ENCODE results near the gene CHORDC1.
"Not testable (repeated sequence)": the region's sequence is repeated elsewhere in the genome, so short reads cannot be mapped to it uniquely, and the experiment has no call there.

The CHORDC1 gene

GRCh38 chr11:90222459-90223247 is at the start of gene CHORDC1:
TSS of gene CHORDC1 (minus strand) at chr11:90223049. CDS start at chr11:90222954, 95 bp downstream.
- DNase-seq: peak; percentile 86

- DNase-seq: no peak
Measured at GRCh38 chr11:90257158-90257525, 34.3 kb upstream of the CHORDC1 start.

GRCh38 chr11:90256404-90257157 is 33.7 kb upstream of the CHORDC1 start:
- DNase-seq: no peak

GRCh38 chr11:90254065-90254464 is 31.2 kb upstream of the CHORDC1 start:
- DNase-seq: no peak

GRCh38 chr11:90252053-90252452 is 29.2 kb upstream of the CHORDC1 start:
- DNase-seq: no peak

GRCh38 chr11:90251599-90251998 is 28.8 kb upstream of the CHORDC1 start:
- DNase-seq: no peak

GRCh38 chr11:90250970-90251369 is 28.1 kb upstream of the CHORDC1 start:
- no peak for DNase-seq

GRCh38 chr11:90246468-90246867 is 23.6 kb upstream of the CHORDC1 start:
- no peak for DNase-seq

GRCh38 chr11:90243534-90243933 is 20.7 kb upstream of the CHORDC1 start:
- no peak for DNase-seq

- DNase-seq: no peak
Measured at GRCh38 chr11:90242894-90243416, 20.1 kb upstream of the CHORDC1 start.

GRCh38 chr11:90241414-90241813 is 18.6 kb upstream of the CHORDC1 start:
- no peak for DNase-seq

- not testable (repeated sequence) for DNase-seq
Measured at GRCh38 chr11:90239967-90240636, 17.3 kb upstream of the CHORDC1 start.

- DNase-seq: no peak
Measured at GRCh38 chr11:90237004-90237403, 14.2 kb upstream of the CHORDC1 start.

GRCh38 chr11:90235526-90235925 is 12.7 kb upstream of the CHORDC1 start:
- DNase-seq: peak; percentile 53

- no peak for DNase-seq
Measured at GRCh38 chr11:90234977-90235376, 12.1 kb upstream of the CHORDC1 start.

GRCh38 chr11:90229791-90230190 is 6.9 kb upstream of the CHORDC1 start:
- peak; percentile 43 for DNase-seq

GRCh38 chr11:90228056-90228455 is 5.2 kb upstream of the CHORDC1 start:
- DNase-seq: no peak

- no peak for DNase-seq
Measured at GRCh38 chr11:90223248-90223585, 368 bp upstream of the CHORDC1 start.

- no peak for DNase-seq
Measured at GRCh38 chr11:90221803-90222458, 918 bp downstream of the CHORDC1 start.

GRCh38 chr11:90220391-90220790 is 2.5 kb downstream of the CHORDC1 start:
- DNase-seq: peak; percentile 10

GRCh38 chr11:90219438-90219837 is 3.4 kb downstream of the CHORDC1 start:
- no peak for DNase-seq

- DNase-seq: no peak
Measured at GRCh38 chr11:90218606-90219005, 4.2 kb downstream of the CHORDC1 start.

- no peak for DNase-seq
Measured at GRCh38 chr11:90216611-90217010, 6.2 kb downstream of the CHORDC1 start.
